Dedifferentiated amniotic fluid mesenchymal stem cell (primary cell): ENCODE measurements around the gene HMGN1.

Experiments used
- DNase-seq: peaks from one replicate; pipeline ENCODE4 v3.0.0-alpha.2; 2016; ENCODE audit errors: extremely low spot score

HMGN1 gene

GRCh38 chr21:39330001-39330400 is 18.9 kb downstream of the HMGN1 start:
- no peak for DNase-seq

GRCh38 chr21:39327727-39328126 is 21.2 kb downstream of the HMGN1 start:
- no peak for DNase-seq

- no peak for DNase-seq
Observed at GRCh38 chr21:39326607-39327307, 22.1 kb downstream of the HMGN1 start.

GRCh38 chr21:39325458-39325857 is 23.4 kb downstream of the HMGN1 start:
- no peak for DNase-seq

GRCh38 chr21:39321424-39321823 is 27.5 kb downstream of the HMGN1 start:
- no peak for DNase-seq

GRCh38 chr21:39319814-39320332 is 29.0 kb downstream of the HMGN1 start:
- DNase-seq = no peak

- DNase-seq = no peak
Observed at GRCh38 chr21:39319251-39319756, 29.6 kb downstream of the HMGN1 start.

GRCh38 chr21:39318091-39318959 is 30.6 kb downstream of the HMGN1 start:
- DNase-seq = no peak

- no peak for DNase-seq
Observed at GRCh38 chr21:39317134-39318090, 31.5 kb downstream of the HMGN1 start.

- DNase-seq = no peak
Observed at GRCh38 chr21:39316729-39317128, 32.2 kb downstream of the HMGN1 start.

- no peak for DNase-seq
Observed at GRCh38 chr21:39315603-39316445, 33.1 kb downstream of the HMGN1 start.

- DNase-seq = peak; percentile 61
Observed at GRCh38 chr21:39314143-39315027, 34.5 kb downstream of the HMGN1 start.

- DNase-seq = peak; percentile 67
Observed at GRCh38 chr21:39313571-39314142, 35.2 kb downstream of the HMGN1 start, which contains the start of gene BRWD1. Gene BRWD1 (minus strand): TSS chr21:39313632. CDS start chr21:39313491, 141 bp downstream.

- DNase-seq = no peak
Observed at GRCh38 chr21:39313042-39313570, 35.8 kb downstream of the HMGN1 start.

GRCh38 chr21:39312112-39313041 is 36.5 kb downstream of the HMGN1 start:
- peak; percentile 74 for DNase-seq

GRCh38 chr21:39311164-39311563 is 37.7 kb downstream of the HMGN1 start:
- no peak for DNase-seq

- no peak for DNase-seq
Observed at GRCh38 chr21:39307466-39307865, 41.4 kb downstream of the HMGN1 start.

GRCh38 chr21:39300587-39300986 is 48.3 kb downstream of the HMGN1 start:
- DNase-seq = no peak
